HEK293 (cell line): ENCODE data around the gene FRMD4A.

Experiments used
- CTCF ChIA-PET: fragments of 350-600 bp; formaldehyde crosslinking; extraction: SDS; loops from one replicate; lab custom pipeline; 2021; ENCODE audit warnings: antibody characterized with exemption; lab: Yijun Ruan, JAX
- POLR2A ChIA-PET: fragments of 300-600 bp; formaldehyde crosslinking; extraction: SDS; loops from one replicate; lab custom pipeline; 2020; ENCODE audit warnings: antibody characterized with exemption, inconsistent platforms; lab: Yijun Ruan, JAX
- H3K27ac ChIP-seq: fragments of 200-500 bp; sonication (Bioruptor generic); 2 replicates; pipeline ENCODE4 v1.5.1; 2014; ENCODE audit warnings: low read depth, low read length, control low read depth, inconsistent platforms; ENCODE audit errors: extremely low read depth
- H3K36me3 ChIP-seq, 2 experiments: fragments of 200-500 bp in 1 of 2; sonication (Bioruptor generic) in 1 of 2; 1 replicate in 1 of 2; 2 replicates in 1 of 2; pipeline ENCODE4 v1.5.1; 2014 to 2017; ENCODE audit warnings: inconsistent platforms in 2 of 2, low read length in 2 of 2; ENCODE audit not compliant: control insufficient read depth in 2 of 2, insufficient read depth in 1 of 2
- H3K4me1 ChIP-seq: fragments of 200-500 bp; sonication (Bioruptor generic); 2 replicates; pipeline ENCODE4 v1.5.1; 2014; ENCODE audit warnings: mild to moderate bottlenecking, low read length, inconsistent platforms; ENCODE audit not compliant: control insufficient read depth, insufficient read depth
- H3K4me3 ChIP-seq: 2 replicates; pipeline ENCODE4 v1.5.1; 2011; ENCODE audit warnings: low read depth, mild to moderate bottlenecking, control low read depth, low read length, moderate library complexity
- H3K9me3 ChIP-seq: fragments of 200-500 bp; sonication (Bioruptor generic); 2 replicates; pipeline ENCODE4 v1.5.1; 2014; ENCODE audit warnings: low read depth, low read length, inconsistent platforms; ENCODE audit not compliant: control insufficient read depth, insufficient read depth
- FEZF1 ChIP-seq: fragments of 450-650 bp; formaldehyde crosslinking; IDR thresholded peaks from 2 replicates; pipeline ENCODE4 v1.5.1; 2016; ENCODE audit warnings: missing biosample characterization, missing genetic modification characterization
- GLI4 ChIP-seq: fragments of 450-650 bp; formaldehyde crosslinking; IDR thresholded peaks from 2 replicates; pipeline ENCODE4 v1.5.1; 2016; ENCODE audit warnings: missing biosample characterization, missing genetic modification characterization
- HOXC10 ChIP-seq: sonication (generic); formaldehyde crosslinking; IDR thresholded peaks from 2 replicates; pipeline ENCODE4 v1.8.1; 2023; ENCODE audit warnings: mild to moderate bottlenecking, missing genetic modification reagents
- REST ChIP-seq: fragments of 450-650 bp; formaldehyde crosslinking; IDR thresholded peaks from 2 replicates; pipeline ENCODE4 v1.5.1; 2016; ENCODE audit warnings: missing biosample characterization, missing genetic modification characterization
- TSHZ1 ChIP-seq: fragments of 450-650 bp; formaldehyde crosslinking; IDR thresholded peaks from 2 replicates; pipeline ENCODE4 v1.5.1; 2016; ENCODE audit warnings: missing biosample characterization, missing genetic modification characterization, borderline replicate concordance
- ZEB2 ChIP-seq: fragments of 450-650 bp; formaldehyde crosslinking; IDR thresholded peaks from 2 replicates; pipeline ENCODE4 v1.5.1; 2016; ENCODE audit warnings: missing biosample characterization, missing genetic modification characterization
- ZNF19 ChIP-seq: fragments of 450-650 bp; formaldehyde crosslinking; IDR thresholded peaks from 2 replicates; pipeline ENCODE4; 2016; ENCODE audit warnings: missing biosample characterization, missing genetic modification characterization, low read depth
- ZNF350 ChIP-seq: fragments of 450-650 bp; formaldehyde crosslinking; IDR thresholded peaks from 2 replicates; pipeline ENCODE4 v1.5.0; 2017; ENCODE audit warnings: missing biosample characterization, mild to moderate bottlenecking, missing genetic modification characterization
- ZNF37A ChIP-seq: fragments of 450-650 bp; IDR thresholded peaks from 2 replicates; pipeline ENCODE4 v1.5.1; 2018; ENCODE audit warnings: missing biosample characterization, missing genetic modification characterization
- ZNF76 ChIP-seq: fragments of 450-650 bp; formaldehyde crosslinking; IDR thresholded peaks from 2 replicates; pipeline ENCODE4; 2016; ENCODE audit warnings: low read depth, missing biosample characterization, missing genetic modification characterization, borderline replicate concordance
- ZNF843 ChIP-seq: fragments of 450-650 bp; formaldehyde crosslinking; IDR thresholded peaks from 2 replicates; pipeline ENCODE4 v1.5.1; 2016; ENCODE audit warnings: missing biosample characterization, missing genetic modification characterization
- ZSCAN30 ChIP-seq: fragments of 450-650 bp; IDR thresholded peaks from 2 replicates; pipeline ENCODE4 v1.5.1; 2018; ENCODE audit warnings: missing biosample characterization, mild to moderate bottlenecking, missing genetic modification characterization, moderate library complexity
- ZSCAN4 ChIP-seq: fragments of 450-650 bp; formaldehyde crosslinking; IDR thresholded peaks from 2 replicates; pipeline ENCODE4 v1.5.1; 2017; ENCODE audit warnings: missing biosample characterization, missing genetic modification characterization
- TF ChIP-seq, protein P1 (sequence below): fragments of 450-650 bp; formaldehyde crosslinking; conservative IDR thresholded peaks from 2 replicates; pipeline ENCODE4 v1.5.1; 2016; ENCODE audit warnings: low read depth, missing biosample characterization, missing genetic modification characterization
- TF ChIP-seq, protein P2 (sequence below): IDR thresholded peaks from 2 replicates; pipeline ENCODE4 v1.6.1; 2011; ENCODE audit warnings: mild to moderate bottlenecking, low read depth, low read length, borderline replicate concordance
- TF ChIP-seq, protein P3 (sequence below): fragments of 450-650 bp; formaldehyde crosslinking; IDR thresholded peaks from 2 replicates; pipeline ENCODE4 v1.5.1; 2016; ENCODE audit warnings: missing biosample characterization, missing genetic modification characterization

The FRMD4A gene

DNA sequence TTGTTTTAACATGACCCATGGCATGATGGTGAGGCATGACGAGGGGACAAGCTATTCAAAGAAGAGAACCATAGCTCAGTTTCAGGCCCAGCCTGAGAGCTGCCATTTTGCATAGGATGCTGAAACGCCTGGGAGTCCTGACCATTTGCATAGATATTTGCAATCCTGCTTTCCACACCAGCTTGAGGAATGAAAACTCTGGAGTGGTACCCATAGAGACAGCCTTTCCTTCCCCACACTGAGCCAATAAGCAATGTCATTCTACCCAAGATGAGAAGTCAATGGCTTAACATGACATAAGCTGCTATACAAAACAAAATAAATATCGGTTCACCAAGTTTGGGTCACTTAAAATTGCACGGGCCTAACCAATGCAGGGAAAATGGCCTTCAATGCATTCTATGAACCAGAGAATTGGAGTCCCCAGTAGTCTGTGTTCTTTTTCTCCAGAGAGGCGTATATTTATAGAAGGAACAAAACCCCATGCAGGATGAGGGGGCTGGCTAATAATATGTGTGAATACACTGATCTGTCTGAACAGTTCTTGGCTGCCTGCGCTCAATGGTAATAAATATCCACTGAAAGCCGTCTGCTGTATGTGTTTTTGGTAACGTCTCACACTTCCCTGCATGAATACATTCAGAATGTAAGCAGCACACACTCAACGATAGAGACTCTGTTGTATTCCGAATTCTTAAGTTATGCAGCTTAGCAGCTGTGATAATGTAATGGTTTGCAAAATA is 329.3 kb downstream of the FRMD4A start:
- Histone ChIP-seq H3K27ac (no peak overlapping the region), H3K4me3 (no peak overlapping the region), H3K4me1 (no peaks in the 10 kb centered on the region), H3K9me3 (no peaks in the 10 kb centered on the region), H3K36me3 (no peaks in the 10 kb centered on the region)
- CTCF ChIA-PET, result no interaction called here
- POLR2A ChIA-PET, result no interaction called here
- TF ChIP-seq ZSCAN4 (tag by site-specific recombination) (no peak), ZNF19 (no peak), ZSCAN30 (no peak), ZNF843 (no peak), FEZF1 (no peak), ZNF350 (tag by site-specific recombination) (no peak), ZNF37A (no peak), REST (tag by site-specific recombination) (no peak)
- TF ChIP-seq, protein P1, sequence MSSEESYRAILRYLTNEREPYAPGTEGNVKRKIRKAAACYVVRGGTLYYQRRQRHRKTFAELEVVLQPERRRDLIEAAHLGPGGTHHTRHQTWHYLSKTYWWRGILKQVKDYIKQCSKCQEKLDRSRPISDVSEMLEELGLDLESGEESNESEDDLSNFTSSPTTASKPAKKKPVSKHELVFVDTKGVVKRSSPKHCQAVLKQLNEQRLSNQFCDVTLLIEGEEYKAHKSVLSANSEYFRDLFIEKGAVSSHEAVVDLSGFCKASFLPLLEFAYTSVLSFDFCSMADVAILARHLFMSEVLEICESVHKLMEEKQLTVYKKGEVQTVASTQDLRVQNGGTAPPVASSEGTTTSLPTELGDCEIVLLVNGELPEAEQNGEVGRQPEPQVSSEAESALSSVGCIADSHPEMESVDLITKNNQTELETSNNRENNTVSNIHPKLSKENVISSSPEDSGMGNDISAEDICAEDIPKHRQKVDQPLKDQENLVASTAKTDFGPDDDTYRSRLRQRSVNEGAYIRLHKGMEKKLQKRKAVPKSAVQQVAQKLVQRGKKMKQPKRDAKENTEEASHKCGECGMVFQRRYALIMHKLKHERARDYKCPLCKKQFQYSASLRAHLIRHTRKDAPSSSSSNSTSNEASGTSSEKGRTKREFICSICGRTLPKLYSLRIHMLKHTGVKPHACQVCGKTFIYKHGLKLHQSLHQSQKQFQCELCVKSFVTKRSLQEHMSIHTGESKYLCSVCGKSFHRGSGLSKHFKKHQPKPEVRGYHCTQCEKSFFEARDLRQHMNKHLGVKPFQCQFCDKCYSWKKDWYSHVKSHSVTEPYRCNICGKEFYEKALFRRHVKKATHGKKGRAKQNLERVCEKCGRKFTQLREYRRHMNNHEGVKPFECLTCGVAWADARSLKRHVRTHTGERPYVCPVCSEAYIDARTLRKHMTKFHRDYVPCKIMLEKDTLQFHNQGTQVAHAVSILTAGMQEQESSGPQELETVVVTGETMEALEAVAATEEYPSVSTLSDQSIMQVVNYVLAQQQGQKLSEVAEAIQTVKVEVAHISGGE (tag by site-specific recombination), result no peak
- TF ChIP-seq, protein P2, sequence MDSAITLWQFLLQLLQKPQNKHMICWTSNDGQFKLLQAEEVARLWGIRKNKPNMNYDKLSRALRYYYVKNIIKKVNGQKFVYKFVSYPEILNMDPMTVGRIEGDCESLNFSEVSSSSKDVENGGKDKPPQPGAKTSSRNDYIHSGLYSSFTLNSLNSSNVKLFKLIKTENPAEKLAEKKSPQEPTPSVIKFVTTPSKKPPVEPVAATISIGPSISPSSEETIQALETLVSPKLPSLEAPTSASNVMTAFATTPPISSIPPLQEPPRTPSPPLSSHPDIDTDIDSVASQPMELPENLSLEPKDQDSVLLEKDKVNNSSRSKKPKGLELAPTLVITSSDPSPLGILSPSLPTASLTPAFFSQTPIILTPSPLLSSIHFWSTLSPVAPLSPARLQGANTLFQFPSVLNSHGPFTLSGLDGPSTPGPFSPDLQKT, result no peak

DNA sequence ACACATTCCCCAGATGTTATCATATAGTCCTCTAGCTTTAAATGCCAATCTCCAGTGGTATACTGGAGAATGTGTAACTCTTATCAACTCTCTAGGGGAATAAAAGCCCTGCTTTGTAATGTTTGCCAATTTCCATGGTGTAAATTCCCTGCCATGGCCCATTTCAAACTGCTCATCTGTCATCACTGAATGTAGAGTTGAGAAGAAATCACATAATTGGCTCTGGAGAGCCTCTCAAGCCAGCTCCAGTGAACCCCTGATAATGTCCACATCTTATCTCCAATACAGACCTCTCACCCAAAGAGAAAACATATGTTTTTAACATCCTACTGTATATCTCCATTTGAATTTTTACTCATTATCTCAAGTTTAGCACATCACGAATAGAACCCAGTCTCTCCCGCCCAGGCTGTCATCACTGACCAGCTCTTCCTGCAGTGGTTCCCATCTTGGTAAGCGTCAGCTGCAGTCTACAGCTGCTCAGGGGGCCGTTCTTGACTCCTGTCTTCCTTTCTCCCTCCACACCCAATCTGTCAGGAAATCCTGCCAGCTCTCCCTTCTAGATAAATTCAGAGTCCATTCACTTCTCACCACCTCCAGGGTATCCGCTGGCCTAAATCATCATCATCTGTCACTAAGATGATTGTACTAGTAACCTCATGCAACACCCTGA is 332.4 kb downstream of the FRMD4A start:
- ChIA-PET POLR2A (interaction anchor here (0.6 kb wide), 1 partner anchor 9 kb away, joined by 3 read pairs; no protein-coding TSS in a partner anchor), CTCF (interaction anchor here (0.6 kb wide), 2 partner anchors 9 to 12 kb away, joined by 3 read pairs; no protein-coding TSS in a partner anchor)
- no peaks in the 10 kb centered on the region for H3K36me3 ChIP-seq
- no peak overlapping the region for H3K4me3 ChIP-seq
- H3K4me1 ChIP-seq, result no peaks in the 10 kb centered on the region
- H3K27ac ChIP-seq, result no peak overlapping the region
- no peaks in the 10 kb centered on the region for H3K9me3 ChIP-seq
- no peak for TF ChIP-seq HOXC10 (CRISPR knock-in tag)
- TF ChIP-seq, protein P3, sequence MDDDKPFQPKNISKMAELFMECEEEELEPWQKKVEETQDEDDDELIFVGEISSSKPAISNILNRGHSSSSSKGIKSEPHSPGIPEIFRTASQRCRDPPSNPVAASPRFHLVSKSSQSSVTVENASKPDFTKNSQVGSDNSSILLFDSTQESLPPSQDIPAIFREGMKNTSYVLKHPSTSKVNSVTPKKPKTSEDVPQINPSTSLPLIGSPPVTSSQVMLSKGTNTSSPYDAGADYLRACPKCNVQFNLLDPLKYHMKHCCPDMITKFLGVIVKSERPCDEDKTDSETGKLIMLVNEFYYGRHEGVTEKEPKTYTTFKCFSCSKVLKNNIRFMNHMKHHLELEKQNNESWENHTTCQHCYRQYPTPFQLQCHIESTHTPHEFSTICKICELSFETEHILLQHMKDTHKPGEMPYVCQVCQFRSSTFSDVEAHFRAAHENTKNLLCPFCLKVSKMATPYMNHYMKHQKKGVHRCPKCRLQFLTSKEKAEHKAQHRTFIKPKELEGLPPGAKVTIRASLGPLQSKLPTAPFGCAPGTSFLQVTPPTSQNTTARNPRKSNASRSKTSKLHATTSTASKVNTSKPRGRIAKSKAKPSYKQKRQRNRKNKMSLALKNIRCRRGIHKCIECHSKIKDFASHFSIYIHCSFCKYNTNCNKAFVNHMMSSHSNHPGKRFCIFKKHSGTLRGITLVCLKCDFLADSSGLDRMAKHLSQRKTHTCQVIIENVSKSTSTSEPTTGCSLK (tag by site-specific recombination), result no peak
- TF ChIP-seq TSHZ1 (tag by site-specific recombination), result no peak
- TF ChIP-seq ZNF76 (tag by site-specific recombination), result no peak
- TF ChIP-seq ZEB2, result no peak
- no peak for TF ChIP-seq GLI4
